ENCODE data around the gene NCCRP1.

GRCh38 chr19:39236527-39236926 is 39.8 kb downstream of the NCCRP1 start:
- TF ChIP-seq MYC (IDR thresholded peaks at IDR 0.05; ENCODE audit: insufficient read depth, insufficient read length, insufficient replicate concordance, low read length, severe bottlenecking), result no peak
- TF ChIP-seq CTCF (IDR thresholded peaks at IDR 0.05 in 2 of 3, conservative IDR thresholded peaks at IDR 0.05 in 1 of 3; ENCODE audit: control insufficient read depth in 2 of 3, extremely low read depth in 1 of 3, insufficient read depth in 1 of 3, low read depth in 3 of 3, low read length in 3 of 3), result no peak
- no peak for TF ChIP-seq RBBP5 (conservative IDR thresholded peaks at IDR 0.05)
- no peak for TF ChIP-seq EZH2 (IDR thresholded peaks at IDR 0.05; ENCODE audit: borderline replicate concordance, control insufficient read depth, low read depth, low read length)
- no peak for TF ChIP-seq CREB1 (IDR thresholded peaks at IDR 0.05; ENCODE audit: low read depth)
- TF ChIP-seq POLR2A (IDR thresholded peaks at IDR 0.05; ENCODE audit: low read depth, low read length), result no peak
- TF ChIP-seq BCL11A (IDR thresholded peaks at IDR 0.05; ENCODE audit: low read depth, low read length), result no peak
- no peak for TF ChIP-seq ZNF687 (IDR thresholded peaks at IDR 0.05)
- TF ChIP-seq POLR2AphosphoS5 (IDR thresholded peaks at IDR 0.05; ENCODE audit: low read length), result no peak
- TF ChIP-seq BHLHE40 (IDR thresholded peaks at IDR 0.05; ENCODE audit: borderline replicate concordance in 1 of 2, low read depth in 2 of 2, low read length in 1 of 2), result no peak
- no peak for TF ChIP-seq FOS (IDR thresholded peaks at IDR 0.05; ENCODE audit: borderline replicate concordance, extremely low read depth, insufficient read length)

Measured in GM12878 (cell line).